Dedifferentiated amniotic fluid mesenchymal stem cell (primary cell): ENCODE data around the gene IKZF3.

Experiments used
- DNase-seq: peaks from one replicate; pipeline ENCODE4 v3.0.0-alpha.2; 2016; ENCODE audit errors: extremely low spot score

IKZF3 gene

GRCh38 chr17:39814497-39814896, 49.6 kb downstream of the IKZF3 start:
- DNase-seq = no peak

- no peak for DNase-seq
Observed at GRCh38 chr17:39813631-39814030, 50.5 kb downstream of the IKZF3 start.

GRCh38 chr17:39812466-39812865, 51.6 kb downstream of the IKZF3 start:
- no peak for DNase-seq

GRCh38 chr17:39810939-39811728, 53.0 kb downstream of the IKZF3 start:
- DNase-seq = no peak

GRCh38 chr17:39809221-39809620, 54.9 kb downstream of the IKZF3 start:
- no peak for DNase-seq

GRCh38 chr17:39808409-39808997, 55.6 kb downstream of the IKZF3 start:
- DNase-seq = no peak

GRCh38 chr17:39804839-39805238, 59.3 kb downstream of the IKZF3 start:
- DNase-seq = no peak

GRCh38 chr17:39801055-39801454, 63.1 kb downstream of the IKZF3 start:
- no peak for DNase-seq

- DNase-seq = no peak
Observed at GRCh38 chr17:39800540-39800939, 63.6 kb downstream of the IKZF3 start.

- DNase-seq = no peak
Observed at GRCh38 chr17:39799395-39799794, 64.7 kb downstream of the IKZF3 start.

- no peak for DNase-seq
Observed at GRCh38 chr17:39794249-39794970, 69.7 kb downstream of the IKZF3 start.

- DNase-seq = no peak
Observed at GRCh38 chr17:39793301-39793872, 70.7 kb downstream of the IKZF3 start.

- DNase-seq = no peak
Observed at GRCh38 chr17:39792526-39793221, 71.4 kb downstream of the IKZF3 start.

GRCh38 chr17:39791111-39791992, 72.8 kb downstream of the IKZF3 start:
- no peak for DNase-seq

- DNase-seq = no peak
Observed at GRCh38 chr17:39787743-39788484, 76.2 kb downstream of the IKZF3 start.

- no peak for DNase-seq
Observed at GRCh38 chr17:39787041-39787440, 77.1 kb downstream of the IKZF3 start.

- no peak for DNase-seq
Observed at GRCh38 chr17:39782980-39783379, 81.1 kb downstream of the IKZF3 start.

- no peak for DNase-seq
Observed at GRCh38 chr17:39782481-39782880, 81.6 kb downstream of the IKZF3 start.

- DNase-seq = no peak
Observed at GRCh38 chr17:39781861-39782213, 82.3 kb downstream of the IKZF3 start.
